Activated gamma-delta T cell treated with Interleukin-2 at 50 U/mL for 16 hours (primary cell): ENCODE measurements around the gene CHAF1B.
"Not testable (repeated sequence)": the region's sequence is repeated elsewhere in the genome, so short reads cannot be mapped to it uniquely, and the experiment has no call there.

ENCODE experiments used
- DNase-seq: peaks from one replicate; pipeline ENCODE4 v3.0.0-alpha.2; 2020

The CHAF1B gene

DNA sequence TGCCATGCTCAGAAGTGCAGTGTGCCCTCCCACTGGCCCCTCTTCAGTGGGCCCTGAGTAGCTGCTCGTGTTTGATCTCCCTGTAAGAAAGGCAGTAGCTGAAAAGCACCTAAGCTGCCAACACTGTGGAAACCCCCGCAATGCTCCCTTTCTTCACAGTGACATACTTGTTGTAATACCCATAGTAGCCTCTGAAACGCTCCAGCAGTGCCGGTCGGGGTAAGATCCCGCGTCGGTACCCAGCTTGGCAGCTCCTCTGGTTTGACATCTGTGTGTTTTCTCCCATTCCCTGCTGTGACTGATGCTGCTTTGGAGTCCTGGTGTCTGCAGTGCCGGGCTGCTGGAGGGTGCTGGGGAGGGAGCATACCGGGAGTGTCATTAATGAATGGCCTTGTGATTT lies 3.6 kb downstream of the CHAF1B start:
- no peak for DNase-seq

- DNase-seq: not testable (repeated sequence)
Measured at GRCh38 chr21:36391649-36392048, 6.5 kb downstream of the CHAF1B start.

DNA sequence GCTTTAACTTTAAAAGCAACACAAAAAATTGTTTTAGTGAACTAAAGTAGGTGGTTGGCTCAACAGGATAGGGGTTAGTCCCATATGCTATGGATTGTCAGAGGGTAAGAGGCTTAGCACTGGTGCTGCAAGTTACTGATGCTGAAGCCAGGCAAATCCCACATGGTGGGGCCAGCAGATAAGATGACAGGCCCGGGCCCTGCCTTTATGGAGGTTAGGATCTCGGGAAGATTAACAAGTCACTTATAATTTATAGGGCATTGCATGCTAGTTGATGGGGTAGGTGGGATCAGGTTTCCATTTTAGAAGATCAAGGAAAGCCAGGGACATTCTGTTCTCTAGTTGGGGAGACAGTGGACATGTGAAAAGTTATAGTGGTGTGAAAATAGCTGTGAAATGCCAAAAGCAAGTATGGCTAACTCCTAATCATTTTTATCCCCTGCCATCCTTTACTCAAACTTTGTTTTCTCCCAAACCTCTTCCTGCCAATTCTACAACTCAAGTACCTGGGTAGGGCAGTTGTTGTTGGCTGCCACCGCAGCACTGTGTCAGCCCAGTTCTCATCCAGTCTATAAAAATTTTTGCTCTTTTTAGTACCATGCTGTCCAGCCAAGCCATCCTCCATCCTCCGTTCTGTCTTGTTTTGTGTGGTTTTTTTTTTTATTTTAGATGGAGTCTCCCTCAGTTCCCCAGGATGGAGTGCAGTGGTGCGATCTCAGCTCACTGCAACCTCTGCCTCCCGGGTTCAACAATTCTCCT lies 10.3 kb downstream of the CHAF1B start:
- DNase-seq: no peak

GRCh38 chr21:36396325-36396724 lies 11.1 kb downstream of the CHAF1B start:
- DNase-seq: no peak

GRCh38 chr21:36396971-36397370 lies 11.8 kb downstream of the CHAF1B start:
- no peak for DNase-seq

- DNase-seq: no peak
Measured at GRCh38 chr21:36397606-36398005, 12.4 kb downstream of the CHAF1B start.

DNA sequence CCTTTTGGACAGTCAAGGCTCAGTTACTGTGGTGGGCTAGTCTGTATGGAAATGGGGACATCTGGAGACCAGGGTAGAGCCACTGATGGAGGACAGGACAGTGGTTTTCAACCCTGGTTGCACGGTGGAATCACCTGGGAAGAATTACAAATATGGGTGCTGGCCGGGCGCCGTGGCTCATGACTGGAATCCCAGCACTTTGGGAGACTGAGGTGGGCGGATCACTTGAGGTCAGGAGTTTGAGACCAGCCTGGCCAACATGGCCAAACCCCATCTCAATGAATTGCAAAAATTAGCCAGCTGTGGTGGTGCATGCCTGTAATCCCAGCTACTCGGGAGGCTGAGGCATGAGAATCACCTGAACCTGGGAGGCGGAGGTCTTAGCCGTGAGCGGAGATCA lies 14.5 kb downstream of the CHAF1B start:
- not testable (repeated sequence) for DNase-seq

- DNase-seq: no peak
Measured at GRCh38 chr21:36400719-36401118, 15.5 kb downstream of the CHAF1B start.

- DNase-seq: no peak
Measured at GRCh38 chr21:36402339-36402738, 17.1 kb downstream of the CHAF1B start.

DNA sequence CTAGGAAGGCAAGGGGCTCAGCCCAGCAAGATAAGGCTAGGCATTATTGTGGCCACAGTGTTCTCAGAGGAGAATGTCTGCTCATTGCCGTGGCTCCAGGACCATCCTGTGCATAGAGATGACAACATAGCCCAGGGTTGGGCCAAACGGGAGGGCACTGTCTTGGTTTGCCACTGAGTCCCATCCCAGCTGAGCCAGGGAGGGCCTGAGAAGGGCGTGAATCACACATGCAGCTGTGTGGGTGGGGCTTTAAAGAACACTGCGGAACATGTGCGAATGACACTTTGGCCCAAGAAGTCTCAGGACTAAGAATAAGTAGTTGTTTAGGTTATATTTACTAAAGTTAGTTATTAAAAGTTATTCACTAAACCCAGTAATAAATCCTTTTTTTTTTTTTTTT lies 18.5 kb downstream of the CHAF1B start:
- no peak for DNase-seq

GRCh38 chr21:36408568-36408967 lies 23.4 kb downstream of the CHAF1B start:
- no peak for DNase-seq

DNA sequence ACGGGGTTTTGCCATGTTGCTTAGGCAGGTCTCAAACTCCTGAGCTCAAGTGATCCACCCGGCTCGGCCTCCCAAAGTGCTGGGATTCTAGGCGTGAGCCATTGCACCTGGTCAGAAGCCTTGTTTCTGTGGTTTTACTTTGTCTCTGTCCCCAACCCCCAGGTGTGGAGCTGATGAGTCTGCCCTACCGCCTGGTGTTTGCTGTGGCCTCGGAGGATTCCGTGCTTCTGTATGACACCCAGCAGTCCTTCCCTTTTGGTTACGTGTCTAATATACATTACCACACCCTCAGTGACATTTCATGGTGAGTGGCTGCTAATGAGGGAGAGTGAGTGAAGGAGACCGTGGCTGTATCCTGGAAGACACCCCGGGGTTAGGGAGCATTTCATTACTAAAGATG lies 26.1 kb downstream of the CHAF1B start:
- no peak for DNase-seq

- DNase-seq: no peak
Measured at GRCh38 chr21:36412916-36413315, 27.7 kb downstream of the CHAF1B start.

GRCh38 chr21:36415375-36415774 lies 30.2 kb downstream of the CHAF1B start:
- no peak for DNase-seq

DNA sequence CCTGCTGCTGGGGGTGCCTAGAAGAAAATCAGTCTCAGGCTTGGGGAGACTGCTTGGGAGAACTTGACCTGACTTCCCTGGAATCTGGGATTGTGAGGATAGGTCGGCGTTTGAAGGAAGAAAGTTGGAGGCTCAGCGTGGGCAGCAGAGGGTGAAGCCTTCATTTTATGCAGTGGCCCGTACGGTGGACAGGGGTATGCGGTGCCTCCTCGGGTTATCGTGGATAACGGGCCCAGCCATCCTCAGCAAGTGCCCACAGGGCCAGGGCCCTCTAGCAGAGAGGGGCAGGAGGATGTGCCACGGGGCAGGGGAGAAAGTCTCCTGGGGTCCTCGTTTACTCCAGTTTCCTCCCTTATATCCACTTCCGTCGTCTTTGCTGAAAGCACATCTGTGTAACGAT lies 34.0 kb downstream of the CHAF1B start:
- DNase-seq: no peak

- DNase-seq: peak; percentile 45
Measured at GRCh38 chr21:36419996-36420395, 34.8 kb downstream of the CHAF1B start.

DNA sequence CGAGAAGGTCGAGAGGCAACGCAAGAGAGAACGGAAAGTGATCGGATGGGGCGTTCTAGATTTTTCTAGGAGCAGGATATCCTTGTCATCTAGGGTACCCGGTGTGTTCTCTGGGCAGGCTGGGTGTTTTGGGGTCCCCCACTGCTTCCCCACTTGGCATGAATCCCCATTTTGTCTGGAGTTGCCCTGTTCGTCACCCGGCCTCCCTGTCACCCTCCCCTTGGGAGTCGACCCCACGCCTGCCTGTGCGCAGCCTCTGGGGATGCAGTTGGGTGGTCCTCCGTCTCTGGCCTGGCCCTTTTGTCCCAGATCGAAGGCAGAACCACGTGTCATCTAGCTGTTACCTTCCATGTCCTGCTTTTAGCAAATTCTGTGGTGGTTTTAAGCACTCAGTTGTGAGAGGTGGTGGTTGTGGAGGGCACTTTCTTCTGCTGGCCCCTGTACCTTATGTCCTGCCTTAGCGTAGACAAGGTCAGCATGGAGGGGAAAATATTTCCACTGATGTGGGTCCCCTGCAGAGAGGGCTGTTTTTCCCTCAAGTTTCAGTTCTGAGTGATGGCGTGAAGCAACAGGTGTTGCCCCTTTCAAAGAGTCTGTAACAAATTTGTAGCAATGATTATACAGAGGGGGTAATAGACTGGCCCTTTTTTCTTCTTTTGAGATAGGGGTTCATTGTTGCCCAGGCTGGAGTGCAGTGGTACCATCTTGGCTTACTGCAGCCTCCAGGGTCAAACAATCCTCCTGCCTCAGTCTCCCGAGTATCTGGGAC lies 35.6 kb downstream of the CHAF1B start:
- DNase-seq: no peak

- peak; percentile 8 for DNase-seq
Measured at GRCh38 chr21:36422279-36423098, 37.3 kb downstream of the CHAF1B start.

- no peak for DNase-seq
Measured at GRCh38 chr21:36423771-36424433, 38.7 kb downstream of the CHAF1B start.

DNA sequence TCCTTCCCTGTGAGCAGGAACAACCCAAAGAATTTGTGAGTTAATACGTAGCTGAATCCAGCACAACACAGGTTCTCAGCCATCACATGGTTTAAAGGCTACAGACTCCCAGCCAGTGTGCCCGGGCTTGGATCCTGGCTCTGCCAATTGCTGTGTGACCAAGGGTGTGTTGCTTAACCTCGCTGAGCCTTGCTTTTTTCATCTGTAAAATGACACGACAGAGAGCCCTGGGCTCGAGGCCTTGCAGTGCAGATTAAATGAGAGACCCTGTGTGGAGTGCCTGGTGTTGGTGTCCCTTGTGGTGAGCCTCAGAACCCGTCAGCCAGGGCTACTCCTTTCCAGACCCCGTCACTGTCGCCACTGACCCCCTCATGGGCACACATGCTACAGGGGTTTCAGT lies 39.4 kb downstream of the CHAF1B start:
- DNase-seq: no peak

DNA sequence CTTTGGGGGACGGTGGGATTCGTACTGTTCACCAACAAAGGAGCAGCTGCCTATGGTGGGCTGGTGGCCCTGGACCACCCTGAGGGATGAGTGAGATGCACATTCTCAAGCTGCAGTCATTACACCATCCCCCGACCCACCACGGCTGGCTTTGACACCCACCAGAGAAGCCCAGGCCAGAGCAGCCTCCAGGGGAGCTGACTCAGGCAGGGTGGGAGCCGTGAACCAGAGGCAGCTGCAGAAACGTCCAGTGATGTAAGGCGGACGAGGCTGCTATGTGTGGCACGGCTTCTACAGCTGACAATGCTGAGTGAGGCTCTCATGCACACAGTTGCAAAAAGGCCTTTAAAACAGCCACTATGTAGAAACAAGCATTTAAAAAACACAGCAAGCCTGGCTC lies 40.1 kb downstream of the CHAF1B start:
- DNase-seq: no peak

DNA sequence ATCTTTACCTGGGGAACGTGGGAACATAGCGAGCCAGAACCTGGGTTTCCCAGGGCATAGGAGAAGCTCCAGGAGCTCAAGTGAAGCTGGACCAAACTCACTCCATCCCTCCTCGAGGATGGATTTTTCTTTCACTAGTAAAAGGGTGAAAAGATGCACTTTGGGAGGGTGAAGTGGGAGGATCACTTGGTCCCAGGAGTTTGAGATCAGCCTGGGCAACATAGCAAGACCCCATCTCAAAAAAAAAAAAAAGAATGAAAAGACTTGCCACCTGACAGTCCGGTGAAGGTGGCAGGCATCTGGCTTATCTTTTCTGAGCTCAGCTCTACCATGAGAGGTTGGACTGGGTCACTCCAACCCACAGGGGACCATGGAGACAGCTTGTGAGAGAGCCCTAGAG lies 42.3 kb downstream of the CHAF1B start:
- no peak for DNase-seq
